CD4-positive, CD25-positive, alpha-beta regulatory T cell (primary cell): ENCODE results near the gene PRSS22. TPM values are rescaled to one million over a fixed set of nuclear protein-coding genes. Genes with fewer than 3 reads are reported as not detected.
A peak's percentile ranks its signal among the peaks of the same experiment; 100 is the strongest.

ENCODE experiments used
- ATAC-seq, 2 donors: fragments of 150-1000 bp; cut with Tn5 transposase; one replicate each; pipeline ENCODE4 v1.10.0; 2021; ENCODE audit warnings: low read depth in 2 of 2, moderate number of reproducible peaks in 2 of 2, moderate library complexity in 1 of 2
- DNase-seq, 3 donors: peaks; one replicate each; pipeline versions ENCODE4 v3.0.0 to v3.0.0-alpha.2; 2012 to 2022; ENCODE audit warnings: mixed read lengths in 1 of 3
- H3K27ac ChIP-seq: one replicate; pipeline ENCODE4 v1.7.0; 2013; ENCODE audit warnings: mild to moderate bottlenecking, low read length; ENCODE audit not compliant: insufficient read depth, poor library complexity, severe bottlenecking
- H3K27me3 ChIP-seq: one replicate; pipeline ENCODE4 v1.7.0; 2013; ENCODE audit warnings: low read length; ENCODE audit not compliant: control insufficient read depth, insufficient read depth
- H3K36me3 ChIP-seq: one replicate; pipeline ENCODE4 v1.7.0; 2013; ENCODE audit warnings: mild to moderate bottlenecking, low read length, moderate library complexity; ENCODE audit not compliant: control insufficient read depth, insufficient read depth
- H3K4me1 ChIP-seq: 2 replicates; pipeline ENCODE4 v1.7.0; 2013; ENCODE audit warnings: mild to moderate bottlenecking, low read length; ENCODE audit not compliant: insufficient read depth, control insufficient read depth, poor library complexity, severe bottlenecking
- H3K4me3 ChIP-seq: one replicate; pipeline ENCODE4 v1.7.0; 2013; ENCODE audit warnings: low read depth, mild to moderate bottlenecking, low read length, moderate library complexity
- H3K9me3 ChIP-seq, 2 experiments: 1 replicate in 1 of 2; 2 replicates in 1 of 2; pipeline ENCODE4 v1.7.0; 2013; ENCODE audit warnings: low read length in 2 of 2, mild to moderate bottlenecking in 1 of 2, moderate library complexity in 1 of 2; ENCODE audit not compliant: control insufficient read depth in 2 of 2
- H3K27ac Mint-ChIP-seq, 3 donors: one replicate each; pipeline ENCODE4 v1.8.0; 2020 to 2022; ENCODE audit warnings: mild to moderate bottlenecking in 3 of 3, mixed read lengths in 3 of 3, moderate library complexity in 2 of 3
- H3K27me3 Mint-ChIP-seq: one replicate; pipeline ENCODE4 v1.8.0; 2022; ENCODE audit warnings: mild to moderate bottlenecking, mixed read lengths
- H3K36me3 Mint-ChIP-seq: one replicate; pipeline ENCODE4 v1.8.0; 2020; ENCODE audit warnings: mixed read lengths
- H3K4me1 Mint-ChIP-seq, 4 donors: one replicate each; pipeline ENCODE4 v1.8.0; 2020 to 2022; ENCODE audit warnings: mixed read lengths in 4 of 4, mild to moderate bottlenecking in 1 of 4
- H3K4me3 Mint-ChIP-seq, 4 donors: one replicate each; pipeline ENCODE4 v1.8.0; 2020 to 2022; ENCODE audit warnings: mild to moderate bottlenecking in 4 of 4, mixed read lengths in 4 of 4, moderate library complexity in 3 of 4
- H3K9me3 Mint-ChIP-seq, 7 donors: one replicate each; pipeline ENCODE4 v1.8.0; 2020 to 2022; ENCODE audit warnings: mixed read lengths in 7 of 7, mild to moderate bottlenecking in 3 of 7, moderate library complexity in 2 of 7
- polyA plus RNA-seq, 4 donors: library from polyadenylated mRNA; unstranded; fragments of 300-500 nt; fragmentation: Illumina TruSeq; gene quantifications; one replicate each; pipeline ENCODE4 v1.2.3, GENCODE V29; 2021
- total RNA-seq: library from RNA; stranded (reverse); gene quantifications from one replicate; pipeline ENCODE4 v1.2.3, GENCODE V29; 2022

Gene PRSS22
- total and polyA plus RNA-seq, 5 donors from 2014 or later: not detected

GRCh38 chr16:2822496-2822895 is 35.5 kb downstream of the PRSS22 start:
- no peaks in the 10 kb centered on the region for H3K36me3 ChIP-seq
- H3K9me3 Mint-ChIP-seq: no peaks in the 10 kb centered on the region
- H3K4me1 Mint-ChIP-seq: peaks cover 0 to 2% (median 0%) of the 10 kb centered on the region in 4 donors
- ATAC-seq (no peak), DNase-seq (no peak)
- H3K27ac ChIP-seq: no peak overlapping the region
- H3K4me3 ChIP-seq: no peak overlapping the region
- H3K27me3 ChIP-seq: no peaks in the 10 kb centered on the region
- H3K27ac Mint-ChIP-seq: no peak overlapping the region
- no peaks in the 10 kb centered on the region for H3K9me3 ChIP-seq
- no peak overlapping the region for H3K4me3 Mint-ChIP-seq
- H3K4me1 ChIP-seq: no peaks in the 10 kb centered on the region
- H3K36me3 Mint-ChIP-seq: no peaks in the 10 kb centered on the region
- H3K27me3 Mint-ChIP-seq: no peaks in the 10 kb centered on the region

GRCh38 chr16:2822158-2822495 is 35.8 kb downstream of the PRSS22 start:
- no peak overlapping the region for H3K4me3 ChIP-seq
- DNase-seq: no peak
- Mint-ChIP-seq H3K27ac (no peak overlapping the region), H3K27me3 (no peaks in the 10 kb centered on the region), H3K4me1 (peaks cover 0 to 2% (median 0%) of the 10 kb centered on the region in 4 donors), H3K9me3 (no peaks in the 10 kb centered on the region), H3K36me3 (no peaks in the 10 kb centered on the region), H3K4me3 (no peak overlapping the region)
- H3K9me3 ChIP-seq: no peaks in the 10 kb centered on the region
- no peaks in the 10 kb centered on the region for H3K27me3 ChIP-seq
- no peak for ATAC-seq
- no peaks in the 10 kb centered on the region for H3K4me1 ChIP-seq
- H3K27ac ChIP-seq: no peak overlapping the region
- H3K36me3 ChIP-seq: no peaks in the 10 kb centered on the region

GRCh38 chr16:2821487-2822157 is 36.3 kb downstream of the PRSS22 start:
- H3K9me3 Mint-ChIP-seq: no peaks in the 10 kb centered on the region
- no peaks in the 10 kb centered on the region for H3K27me3 ChIP-seq
- no peaks in the 10 kb centered on the region for H3K36me3 Mint-ChIP-seq
- H3K4me1 ChIP-seq: no peaks in the 10 kb centered on the region
- H3K27me3 Mint-ChIP-seq: no peaks in the 10 kb centered on the region
- H3K36me3 ChIP-seq: no peaks in the 10 kb centered on the region
- H3K27ac ChIP-seq: no peak overlapping the region
- DNase-seq (no peak), ATAC-seq (no peak)
- H3K9me3 ChIP-seq: no peaks in the 10 kb centered on the region
- H3K27ac Mint-ChIP-seq: no peak overlapping the region
- H3K4me3 Mint-ChIP-seq: no peak overlapping the region
- H3K4me1 Mint-ChIP-seq: peaks cover 0 to 2% (median 0%) of the 10 kb centered on the region in 4 donors
- H3K4me3 ChIP-seq: no peak overlapping the region

- Mint-ChIP-seq H3K27me3 (no peaks in the 10 kb centered on the region), H3K4me3 (no peak overlapping the region), H3K9me3 (no peaks in the 10 kb centered on the region), H3K27ac (no peak overlapping the region), H3K4me1 (peaks cover 0 to 4% (median 0%) of the 10 kb centered on the region in 4 donors), H3K36me3 (no peaks in the 10 kb centered on the region)
- no peak for ATAC-seq
- Histone ChIP-seq H3K9me3 (no peaks in the 10 kb centered on the region), H3K27me3 (no peaks in the 10 kb centered on the region), H3K4me1 (no peaks in the 10 kb centered on the region), H3K4me3 (no peak overlapping the region), H3K36me3 (no peaks in the 10 kb centered on the region), H3K27ac (no peak overlapping the region)
- no peak for DNase-seq
Measured at GRCh38 chr16:2820836-2821486, 37.0 kb downstream of the PRSS22 start.

GRCh38 chr16:2819939-2820835 is 37.8 kb downstream of the PRSS22 start:
- no peaks in the 10 kb centered on the region for H3K27me3 Mint-ChIP-seq
- H3K27ac Mint-ChIP-seq: no peak overlapping the region
- no peak overlapping the region for H3K4me3 Mint-ChIP-seq
- no peaks in the 10 kb centered on the region for H3K9me3 ChIP-seq
- no peak overlapping the region for H3K4me3 ChIP-seq
- no peaks in the 10 kb centered on the region for H3K36me3 ChIP-seq
- H3K27ac ChIP-seq: no peak overlapping the region
- H3K4me1 Mint-ChIP-seq: peaks cover 0 to 4% (median 0%) of the 10 kb centered on the region in 4 donors
- no peaks in the 10 kb centered on the region for H3K36me3 Mint-ChIP-seq
- no peak for ATAC-seq
- no peaks in the 10 kb centered on the region for H3K4me1 ChIP-seq
- no peaks in the 10 kb centered on the region for H3K9me3 Mint-ChIP-seq
- no peaks in the 10 kb centered on the region for H3K27me3 ChIP-seq
- DNase-seq: no peak

GRCh38 chr16:2819179-2819938 is 38.6 kb downstream of the PRSS22 start:
- Histone ChIP-seq H3K4me3 (no peak overlapping the region), H3K27me3 (no peaks in the 10 kb centered on the region), H3K9me3 (no peaks in the 10 kb centered on the region), H3K27ac (no peak overlapping the region), H3K36me3 (no peaks in the 10 kb centered on the region), H3K4me1 (no peaks in the 10 kb centered on the region)
- Mint-ChIP-seq H3K4me1 (peaks cover 0 to 4% (median 0%) of the 10 kb centered on the region in 4 donors), H3K27ac (no peak overlapping the region), H3K36me3 (no peaks in the 10 kb centered on the region), H3K9me3 (no peaks in the 10 kb centered on the region), H3K27me3 (no peaks in the 10 kb centered on the region), H3K4me3 (peak overlapping the region in 1 of 4 donors; percentile 40)
- no peak for DNase-seq
- no peak for ATAC-seq

- ATAC-seq (no peak), DNase-seq (no peak)
- no peaks in the 10 kb centered on the region for H3K36me3 Mint-ChIP-seq
- no peaks in the 10 kb centered on the region for H3K9me3 ChIP-seq
- H3K4me3 ChIP-seq: no peak overlapping the region
- no peaks in the 10 kb centered on the region for H3K36me3 ChIP-seq
- no peak overlapping the region for H3K27ac ChIP-seq
- H3K4me3 Mint-ChIP-seq: peak overlapping the region in 3 of 4 donors; percentile 32 to 57 (median 55)
- H3K4me1 Mint-ChIP-seq: peaks cover 0 to 4% (median 0%) of the 10 kb centered on the region in 4 donors
- no peaks in the 10 kb centered on the region for H3K27me3 Mint-ChIP-seq
- no peaks in the 10 kb centered on the region for H3K27me3 ChIP-seq
- no peaks in the 10 kb centered on the region for H3K9me3 Mint-ChIP-seq
- no peaks in the 10 kb centered on the region for H3K4me1 ChIP-seq
- peak overlapping the region in 1 of 3 donors; percentile 43 for H3K27ac Mint-ChIP-seq
Measured at GRCh38 chr16:2818272-2818876, 39.6 kb downstream of the PRSS22 start.
